ENCODE results near the gene MTMR1.

The MTMR1 gene

GRCh38 chrX:150763810-150764209 lies 70.6 kb downstream of the MTMR1 start:
- no peak for DNase-seq

GRCh38 chrX:150765237-150765636 lies 72.0 kb downstream of the MTMR1 start:
- no peak for DNase-seq

GRCh38 chrX:150765782-150766350 lies 72.7 kb downstream of the MTMR1 start:
- no peak for DNase-seq

GRCh38 chrX:150766351-150767044 lies 73.3 kb downstream of the MTMR1 start:
- DNase-seq = no peak

- DNase-seq = no peak
Measured at GRCh38 chrX:150767045-150767395, 73.8 kb downstream of the MTMR1 start.

- no peak for DNase-seq
Measured at GRCh38 chrX:150767475-150768131, 74.4 kb downstream of the MTMR1 start.

GRCh38 chrX:150768132-150768485 lies 74.9 kb downstream of the MTMR1 start:
- no peak for DNase-seq

- DNase-seq = no peak
Measured at GRCh38 chrX:150768580-150769190, 75.5 kb downstream of the MTMR1 start.

GRCh38 chrX:150769408-150769807 lies 76.2 kb downstream of the MTMR1 start:
- no peak for DNase-seq

GRCh38 chrX:150770623-150771022 lies 77.4 kb downstream of the MTMR1 start:
- no peak for DNase-seq

GRCh38 chrX:150771116-150771515 lies 77.9 kb downstream of the MTMR1 start:
- DNase-seq = no peak

- peak; percentile 1 for DNase-seq
Measured at GRCh38 chrX:150772150-150772970, 79.2 kb downstream of the MTMR1 start.

- DNase-seq = no peak
Measured at GRCh38 chrX:150773117-150773516, 79.9 kb downstream of the MTMR1 start.

- no peak for DNase-seq
Measured at GRCh38 chrX:150773634-150774033, 80.4 kb downstream of the MTMR1 start.

GRCh38 chrX:150774798-150775568 lies 81.8 kb downstream of the MTMR1 start:
- DNase-seq = no peak

- DNase-seq = no peak
Measured at GRCh38 chrX:150775569-150776350, 82.6 kb downstream of the MTMR1 start.

GRCh38 chrX:150777328-150777992 lies 84.3 kb downstream of the MTMR1 start:
- DNase-seq = no peak

GRCh38 chrX:150779385-150779784 lies 86.2 kb downstream of the MTMR1 start:
- DNase-seq = no peak

- DNase-seq = no peak
Measured at GRCh38 chrX:150781677-150782076, 88.5 kb downstream of the MTMR1 start.

GRCh38 chrX:150790021-150790420 lies 96.8 kb downstream of the MTMR1 start:
- no peak for DNase-seq

GRCh38 chrX:150792949-150793527 lies 99.8 kb downstream of the MTMR1 start:
- no peak for DNase-seq
